Measurements from ENCODE around the gene SPOP.
"Not testable (repeated sequence)": the region's sequence is repeated elsewhere in the genome, so short reads cannot be mapped to it uniquely, and the experiment has no call there.

The SPOP gene

DNA sequence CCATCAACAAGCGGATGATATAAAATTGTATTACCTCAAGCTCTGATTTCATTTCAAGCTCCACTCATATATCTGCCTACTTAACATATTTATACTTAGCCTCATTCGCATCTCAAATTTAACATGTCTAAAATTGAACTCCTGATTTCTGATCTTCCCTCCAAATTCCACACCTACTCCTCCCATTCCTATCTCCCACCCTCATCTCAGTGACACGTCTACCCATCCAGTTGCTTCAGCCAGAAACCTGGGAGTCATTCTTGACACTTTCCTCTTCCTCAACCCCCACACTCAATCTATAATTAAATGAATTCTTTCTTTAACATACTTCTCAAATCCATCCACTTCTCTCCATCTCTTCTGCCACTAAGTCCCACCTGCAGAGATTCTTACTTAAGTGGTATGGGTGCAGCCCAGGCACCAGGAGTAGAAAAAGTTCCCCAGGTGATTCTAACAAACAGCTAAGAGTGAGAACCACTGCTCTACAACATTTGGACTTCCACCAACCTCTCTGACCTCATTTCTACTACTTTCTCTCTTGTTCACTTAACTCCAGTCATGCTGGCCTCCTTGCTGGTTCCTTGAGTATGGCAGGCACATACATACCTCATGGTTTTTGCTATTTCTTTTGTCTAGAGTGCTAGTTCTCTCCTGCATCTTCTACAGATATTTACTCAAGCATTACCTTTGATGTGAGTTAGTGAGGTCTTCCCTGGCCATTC, 18.1 kb downstream of the SPOP start:
- DNase-seq (ENCODE audit: low read depth in 3 of 3, low spot score in 1 of 3) = no peak

DNA sequence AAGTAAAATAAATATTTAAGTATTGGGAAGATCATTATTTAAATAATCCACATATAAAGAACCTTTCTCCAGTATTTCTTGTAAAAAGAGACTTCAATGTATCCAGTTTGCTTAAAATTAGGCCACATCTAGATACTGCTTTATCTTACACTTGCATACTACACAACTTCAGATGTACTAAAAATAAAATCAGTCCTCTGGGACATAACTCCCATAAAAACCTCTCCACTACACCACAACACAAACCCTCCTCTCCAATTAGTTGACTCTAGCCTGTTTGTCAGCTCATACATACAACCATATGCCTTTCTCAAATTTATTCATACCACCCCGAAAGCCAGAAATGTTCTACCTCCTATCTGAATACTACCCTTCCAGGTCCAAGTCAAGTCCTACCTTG, 21.6 kb downstream of the SPOP start:
- no peak for DNase-seq (ENCODE audit: low read depth in 3 of 3, low spot score in 1 of 3)

DNA sequence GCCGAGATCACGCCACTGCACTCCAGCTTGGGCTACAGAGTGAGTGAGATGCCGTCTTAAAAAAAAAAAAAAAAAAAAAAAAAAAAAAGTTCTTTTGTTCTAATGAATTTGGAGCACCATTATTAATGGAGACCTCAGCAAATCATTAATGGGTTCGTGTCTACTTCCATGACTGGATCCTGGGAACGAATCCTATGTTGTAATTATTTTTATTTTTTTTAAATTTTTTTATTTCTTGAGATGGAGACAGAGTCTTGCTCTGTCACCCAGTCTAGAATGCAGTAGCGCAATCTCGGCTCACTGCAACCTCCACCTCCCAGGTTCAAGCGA, 30.7 kb downstream of the SPOP start:
- no peak for DNase-seq (ENCODE audit: low read depth in 3 of 3, low spot score in 1 of 3)

DNA sequence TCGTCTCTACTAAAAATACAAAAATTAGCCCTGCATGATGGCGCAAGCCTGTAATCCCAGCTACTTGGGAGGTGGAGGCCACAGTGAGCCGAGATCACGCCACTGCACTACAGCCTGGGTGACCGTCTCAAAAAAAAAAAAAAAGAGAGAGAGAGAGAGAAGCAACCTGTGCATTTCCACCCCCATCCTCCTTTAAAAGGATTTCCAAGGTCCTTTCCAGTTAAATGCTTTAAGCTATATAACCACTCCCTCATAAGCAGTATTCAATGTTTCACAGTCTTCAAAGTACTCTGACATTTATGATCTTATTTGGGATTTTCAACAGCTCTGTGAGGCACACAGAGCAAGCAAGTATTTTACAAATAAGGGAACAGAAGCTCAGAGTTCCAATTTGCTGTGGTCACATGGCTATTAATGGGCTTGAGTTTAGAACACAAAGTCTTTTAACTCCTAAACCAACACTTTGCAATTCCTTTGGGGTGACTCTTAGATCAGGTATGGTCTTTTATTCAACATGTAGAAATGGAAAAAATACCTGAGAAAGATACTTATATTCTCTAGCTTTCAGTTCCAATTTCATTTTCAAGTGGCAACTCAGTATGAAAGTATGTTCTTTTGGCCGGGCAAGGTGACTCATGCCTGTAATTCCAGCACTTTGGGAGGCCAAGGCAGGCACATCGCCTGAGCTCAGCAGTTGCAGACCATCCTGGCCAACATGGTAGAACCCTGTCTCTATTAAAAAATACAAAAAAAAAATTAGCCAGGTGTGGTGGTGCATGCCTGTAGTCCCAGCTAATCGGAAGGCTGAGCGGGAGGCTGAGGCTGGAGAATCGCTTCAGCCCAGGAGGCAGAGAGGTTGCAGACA, 31.3 kb downstream of the SPOP start:
- DNase-seq (ENCODE audit: low read depth in 3 of 3, low spot score in 1 of 3) = peak in 1 of 3 donors; percentile 16

DNA sequence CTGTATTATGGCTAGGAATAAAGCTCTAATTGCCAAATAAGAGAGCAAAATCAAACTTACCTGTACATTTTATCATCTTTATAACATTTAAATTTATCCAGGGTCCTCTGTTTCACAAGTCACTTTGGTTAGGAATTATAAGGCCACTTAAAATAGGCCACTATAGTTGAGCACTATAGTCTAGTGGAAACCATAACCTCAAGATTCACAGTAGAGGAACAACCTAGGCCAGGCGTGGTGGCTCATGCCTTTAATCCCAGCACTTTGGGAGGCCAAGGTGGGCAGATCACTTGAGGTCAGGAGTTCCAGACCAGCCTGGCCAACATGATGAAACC, 31.9 kb downstream of the SPOP start:
- not testable (repeated sequence) for DNase-seq (ENCODE audit: low read depth in 3 of 3, low spot score in 1 of 3)

DNA sequence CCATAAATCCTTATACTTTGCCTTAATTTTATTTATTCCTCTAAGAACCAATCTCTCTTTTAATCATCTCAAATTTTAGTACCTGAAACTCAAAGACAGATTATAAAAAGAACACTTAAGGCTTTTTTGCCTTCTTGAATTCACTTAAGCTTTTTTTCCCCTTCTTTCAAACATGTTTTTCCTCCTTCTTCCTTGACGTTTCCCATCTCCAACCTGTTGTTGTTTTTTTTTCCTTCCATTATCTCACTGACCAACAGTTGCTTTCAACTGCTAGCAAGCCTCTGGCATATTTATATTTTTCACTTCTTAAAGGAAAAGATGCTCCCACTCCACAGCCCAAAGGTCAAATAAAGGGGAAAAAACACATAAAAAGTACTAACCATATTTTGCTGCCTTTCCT, 32.2 kb downstream of the SPOP start:
- DNase-seq (ENCODE audit: low read depth in 3 of 3, low spot score in 1 of 3) = no peak

DNA sequence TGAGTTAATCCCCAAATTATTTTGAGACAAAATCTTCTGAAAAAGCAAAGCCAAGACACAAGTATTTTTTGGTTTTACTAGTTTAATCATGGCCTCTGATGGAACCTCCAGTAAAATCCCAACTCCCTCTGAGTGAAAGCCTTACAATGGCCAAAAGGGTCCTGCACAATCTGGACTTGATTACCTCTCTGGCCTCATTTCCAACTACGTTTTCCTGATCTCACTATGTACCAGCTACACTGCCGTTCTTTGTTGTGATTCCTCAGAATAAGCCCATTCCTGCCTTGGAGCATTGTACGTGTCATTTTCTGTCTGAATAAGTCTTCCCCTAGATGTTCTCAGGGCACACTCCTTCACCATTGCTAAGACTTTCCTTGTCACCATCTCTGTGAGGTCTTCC, 37.3 kb downstream of the SPOP start:
- DNase-seq (ENCODE audit: low read depth in 3 of 3, low spot score in 1 of 3) = no peak

DNA sequence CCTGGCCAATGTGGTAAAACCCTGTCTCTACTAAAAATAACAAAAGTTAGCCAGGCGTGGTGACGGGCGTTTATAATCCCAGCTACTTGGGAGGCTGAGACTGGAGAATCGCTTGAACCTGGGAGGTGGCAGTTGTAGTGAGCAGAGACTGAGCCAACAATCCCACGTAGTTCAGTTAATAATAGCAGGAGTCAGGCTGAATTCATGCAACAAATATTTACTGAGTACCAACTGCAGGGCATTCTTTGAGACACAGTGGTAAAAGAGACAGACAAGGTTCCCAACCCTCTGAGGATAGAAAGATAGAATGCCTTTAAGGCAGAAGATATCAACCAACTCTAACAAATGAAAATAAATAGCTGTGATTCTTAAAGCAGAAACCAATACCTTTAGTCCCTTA, 39.1 kb downstream of the SPOP start:
- DNase-seq (ENCODE audit: low read depth in 3 of 3, low spot score in 1 of 3) = no peak

DNA sequence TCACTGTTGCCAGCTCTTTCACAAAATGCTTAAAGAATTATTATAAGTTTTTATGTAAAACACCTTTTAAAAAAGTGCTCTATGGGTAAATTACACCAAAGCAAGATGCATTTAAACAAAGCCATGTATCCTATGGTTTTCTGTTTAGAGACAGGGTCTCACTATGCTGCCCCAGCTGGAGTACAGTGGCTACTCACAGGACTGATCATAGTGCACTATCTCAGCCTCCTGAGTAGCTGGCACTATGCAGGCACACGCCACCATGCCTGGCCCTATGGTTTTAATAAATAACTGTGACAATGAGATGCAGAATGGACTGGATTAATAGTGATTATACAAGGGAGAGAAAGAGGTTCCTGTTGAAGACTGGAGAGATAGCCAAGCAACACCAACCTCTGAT, 40.2 kb downstream of the SPOP start:
- no peak for DNase-seq (ENCODE audit: low read depth in 3 of 3, low spot score in 1 of 3)

DNA sequence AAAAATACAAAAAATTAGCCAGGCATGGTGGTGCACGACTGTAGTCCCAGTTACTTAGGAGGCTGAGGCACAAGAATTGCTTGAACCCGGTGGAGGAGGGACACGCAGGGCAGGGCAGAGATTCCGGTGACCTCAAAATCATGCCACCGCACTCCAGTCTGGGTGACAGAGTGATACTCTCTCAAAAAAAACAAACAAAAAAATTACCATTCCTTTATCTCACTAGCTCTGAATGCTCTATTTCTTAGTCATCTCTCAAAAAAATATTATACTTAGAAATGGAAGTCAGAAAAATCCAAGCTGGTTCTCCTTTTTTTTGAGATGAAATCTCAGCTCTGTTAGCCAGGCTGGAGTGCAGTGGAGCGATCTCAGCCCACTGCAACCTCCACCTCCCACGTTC, 40.8 kb downstream of the SPOP start:
- DNase-seq (ENCODE audit: low read depth in 3 of 3, low spot score in 1 of 3) = no peak

DNA sequence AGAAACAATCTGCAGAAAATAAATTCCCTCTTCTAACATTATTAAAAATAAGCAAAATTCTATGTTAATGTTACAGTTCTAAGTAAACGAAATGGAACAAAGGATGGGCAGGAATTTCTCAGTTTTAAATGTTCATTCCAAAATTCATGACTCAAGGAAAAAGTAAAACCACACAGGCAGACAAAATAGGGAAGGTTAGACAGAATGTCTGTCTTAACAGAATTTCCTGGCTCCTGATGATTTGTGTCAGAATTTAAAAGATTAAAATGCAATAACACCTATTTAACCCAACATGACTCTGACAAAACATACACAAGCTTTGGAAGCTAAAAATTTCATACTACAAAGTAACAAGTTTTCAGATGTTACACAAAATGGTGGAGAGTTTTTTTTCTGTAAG, 42.8 kb downstream of the SPOP start:
- DNase-seq (ENCODE audit: low read depth in 3 of 3, low spot score in 1 of 3) = no peak

DNA sequence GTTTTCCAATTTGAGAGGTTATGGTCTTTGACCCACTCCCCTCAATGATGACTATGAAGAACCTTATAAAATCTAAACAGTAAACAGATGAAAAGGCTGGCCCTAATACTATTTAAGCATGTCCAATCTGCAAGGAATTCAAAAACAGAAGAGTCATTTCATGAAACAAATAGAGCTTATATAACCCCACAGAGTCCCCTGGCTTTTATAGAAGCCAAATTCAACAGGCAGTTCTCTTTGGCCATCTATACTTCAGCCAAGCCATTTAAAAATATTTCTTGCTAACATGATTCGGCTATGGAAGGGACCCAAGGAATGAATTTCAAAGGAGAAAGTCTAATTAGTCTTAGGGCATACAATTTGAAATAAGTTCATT, 43.4 kb downstream of the SPOP start:
- no peak for DNase-seq (ENCODE audit: low read depth in 3 of 3, low spot score in 1 of 3)

DNA sequence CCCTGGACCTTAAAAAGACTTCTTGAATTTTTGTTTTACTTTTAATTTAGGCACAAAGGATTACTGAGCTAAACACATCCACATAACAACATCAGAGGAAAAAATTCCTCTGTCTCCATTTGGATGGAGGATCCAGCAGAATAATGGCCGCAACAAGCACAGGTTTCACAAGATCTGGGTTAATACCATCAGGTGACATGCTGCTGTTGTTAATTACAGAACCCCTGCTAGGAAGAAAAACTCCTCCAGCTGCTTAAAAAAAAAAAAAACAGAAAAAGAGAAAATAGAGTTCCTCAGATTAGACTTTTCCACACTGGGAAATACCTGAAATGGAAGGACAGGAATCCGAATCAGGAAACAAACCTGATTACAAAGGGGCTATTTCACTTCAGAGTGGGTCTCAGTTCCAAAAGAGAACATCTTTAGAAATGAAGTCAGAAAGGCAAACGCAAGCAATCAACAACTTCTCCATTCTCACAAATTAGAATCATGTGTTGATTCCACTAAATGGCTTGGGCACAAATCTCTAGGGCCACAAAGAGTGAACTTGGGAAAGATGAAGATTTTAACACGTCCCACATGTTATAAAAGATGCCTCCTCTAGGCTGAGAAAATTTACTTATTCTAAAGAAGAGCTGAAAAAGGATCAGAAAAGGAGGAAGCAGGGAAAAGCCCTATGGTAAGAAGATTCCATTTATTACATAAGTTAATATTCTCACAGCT, 44.0 kb downstream of the SPOP start:
- no peak for DNase-seq (ENCODE audit: low read depth in 3 of 3, low spot score in 1 of 3)

DNA sequence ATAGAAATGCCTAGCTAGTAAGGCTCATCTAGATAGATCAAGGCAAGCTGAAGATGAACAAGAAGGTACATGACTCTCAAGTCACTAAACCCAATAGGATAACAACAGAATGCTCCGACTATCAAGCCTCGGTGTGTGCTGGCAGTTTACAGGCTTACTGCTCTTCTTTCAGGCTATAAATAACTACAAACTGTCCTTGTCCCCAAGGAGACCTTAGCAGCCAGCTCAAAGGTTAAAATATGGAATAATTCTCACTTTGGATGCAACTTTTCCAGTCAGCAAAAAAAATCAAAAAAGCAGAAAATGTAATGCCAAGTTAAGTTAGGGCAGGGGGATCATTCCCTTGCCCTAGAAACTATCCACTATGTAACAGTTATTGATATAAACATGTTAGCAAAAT, 44.6 kb downstream of the SPOP start:
- DNase-seq (ENCODE audit: low read depth in 3 of 3, low spot score in 1 of 3) = no peak

DNA sequence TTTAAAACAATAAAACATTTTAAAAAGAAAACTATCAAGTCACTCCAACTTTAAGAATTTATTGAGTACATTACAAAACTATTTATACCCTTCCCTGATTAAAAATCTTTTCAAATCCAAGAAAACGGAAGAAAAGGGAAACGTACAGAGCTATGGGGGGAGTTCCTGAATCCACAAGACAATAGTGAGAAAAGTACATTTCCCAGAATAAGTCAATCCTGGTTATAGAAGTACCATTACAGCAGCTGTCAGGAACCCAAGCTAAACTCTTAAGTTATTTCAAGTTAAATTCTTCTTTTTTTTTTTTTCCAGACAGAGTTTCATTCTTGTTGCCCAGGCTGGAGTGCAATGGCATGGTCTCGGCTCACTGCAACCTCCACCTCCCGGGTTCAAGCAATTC, 45.7 kb downstream of the SPOP start:
- no peak for DNase-seq (ENCODE audit: low read depth in 3 of 3, low spot score in 1 of 3)

DNA sequence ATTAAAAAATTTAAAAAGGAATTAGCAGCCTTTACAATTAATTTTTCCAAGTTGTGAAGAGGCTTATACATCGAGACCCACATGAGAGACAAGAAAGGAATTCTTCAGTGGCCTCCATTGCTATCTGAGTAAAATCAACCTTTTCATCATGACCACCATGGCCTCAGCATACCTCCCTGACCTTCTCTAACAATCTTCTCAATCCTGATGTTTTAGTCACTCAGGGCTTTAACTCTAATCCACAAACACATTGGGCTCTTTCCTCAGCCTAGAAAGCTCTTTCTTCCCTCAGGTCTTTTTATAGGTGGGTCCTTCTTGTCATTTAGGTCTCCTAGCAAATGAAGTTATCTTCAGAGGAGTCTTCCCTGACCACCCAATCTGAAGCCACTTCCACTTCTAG, 46.4 kb downstream of the SPOP start:
- DNase-seq (ENCODE audit: low read depth in 3 of 3, low spot score in 1 of 3) = no peak

DNA sequence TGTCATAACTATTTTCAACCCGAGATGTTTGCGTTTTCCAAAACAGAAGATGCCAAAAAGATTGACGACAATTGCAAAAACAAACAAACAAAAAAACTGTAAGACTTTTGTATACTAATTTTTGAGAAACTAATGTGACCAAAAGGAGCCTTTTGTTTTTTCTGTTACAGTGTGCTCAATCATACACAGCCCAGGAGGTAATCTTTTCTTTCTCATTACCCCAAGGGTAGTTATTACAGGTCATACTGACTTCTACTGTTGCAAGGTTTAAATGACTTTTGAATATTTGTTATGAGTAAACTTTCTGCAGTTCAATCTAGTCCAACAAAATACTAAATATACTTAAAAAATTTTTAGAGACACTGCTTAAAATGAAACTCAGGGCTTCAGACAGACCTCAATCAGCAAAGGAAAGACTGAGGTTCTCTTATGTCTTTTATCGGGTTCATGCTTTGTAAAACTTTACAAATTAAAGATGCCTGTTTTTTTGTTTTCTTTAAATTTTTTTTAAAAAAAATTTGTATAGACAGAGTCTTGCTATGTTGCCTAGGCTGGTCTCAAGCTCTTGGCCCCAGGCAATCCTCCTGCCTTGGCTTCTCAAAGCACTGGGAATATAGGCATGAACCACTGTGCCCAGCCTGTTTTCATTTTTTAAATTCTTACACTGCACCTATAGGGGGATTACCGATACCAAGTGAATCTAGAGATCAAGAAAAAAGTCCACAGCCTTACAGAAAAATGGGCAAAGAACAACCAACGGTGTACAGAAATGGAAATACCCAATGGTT, 47.6 kb downstream of the SPOP start:
- DNase-seq (ENCODE audit: low read depth in 3 of 3, low spot score in 1 of 3) = no peak

DNA sequence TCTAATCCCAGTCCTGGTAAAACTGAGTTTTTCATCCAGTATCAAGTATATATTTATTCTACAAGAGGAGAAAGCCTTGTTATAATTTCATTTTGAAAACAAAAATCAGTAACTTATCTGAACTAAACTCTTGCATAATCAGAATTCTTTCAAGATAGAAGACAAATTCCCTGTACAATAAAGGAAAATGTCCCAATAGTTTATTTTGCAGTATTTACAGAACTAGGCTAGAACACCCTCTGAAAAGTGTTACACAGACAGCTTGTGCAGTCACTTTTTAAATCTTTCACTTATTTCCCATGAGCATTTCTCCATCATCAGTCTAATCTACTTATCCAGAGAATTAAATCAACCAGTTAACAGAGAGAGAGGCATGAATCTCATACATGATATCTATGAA, 48.5 kb downstream of the SPOP start:
- no peak for DNase-seq (ENCODE audit: low read depth in 3 of 3, low spot score in 1 of 3)

DNA sequence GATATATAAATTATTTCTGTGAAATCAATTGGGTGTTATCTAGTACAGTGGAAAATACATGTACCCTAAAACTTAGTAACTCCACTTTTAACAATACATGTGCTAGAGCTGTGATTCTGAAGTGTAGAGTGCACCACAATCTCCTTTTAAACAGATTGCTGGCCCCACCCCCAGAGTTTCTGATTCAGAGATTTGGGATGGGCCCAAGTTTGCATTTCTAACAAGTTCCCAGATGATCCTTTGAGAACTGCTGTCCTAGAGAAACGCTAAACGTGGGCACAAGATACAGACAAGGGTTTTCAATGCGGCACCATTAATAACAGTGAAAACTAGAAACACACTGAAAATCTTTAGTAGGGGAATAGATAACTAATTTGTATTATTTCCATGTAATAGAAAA, 53.0 kb downstream of the SPOP start:
- DNase-seq (ENCODE audit: low read depth in 3 of 3, low spot score in 1 of 3) = no peak

DNA sequence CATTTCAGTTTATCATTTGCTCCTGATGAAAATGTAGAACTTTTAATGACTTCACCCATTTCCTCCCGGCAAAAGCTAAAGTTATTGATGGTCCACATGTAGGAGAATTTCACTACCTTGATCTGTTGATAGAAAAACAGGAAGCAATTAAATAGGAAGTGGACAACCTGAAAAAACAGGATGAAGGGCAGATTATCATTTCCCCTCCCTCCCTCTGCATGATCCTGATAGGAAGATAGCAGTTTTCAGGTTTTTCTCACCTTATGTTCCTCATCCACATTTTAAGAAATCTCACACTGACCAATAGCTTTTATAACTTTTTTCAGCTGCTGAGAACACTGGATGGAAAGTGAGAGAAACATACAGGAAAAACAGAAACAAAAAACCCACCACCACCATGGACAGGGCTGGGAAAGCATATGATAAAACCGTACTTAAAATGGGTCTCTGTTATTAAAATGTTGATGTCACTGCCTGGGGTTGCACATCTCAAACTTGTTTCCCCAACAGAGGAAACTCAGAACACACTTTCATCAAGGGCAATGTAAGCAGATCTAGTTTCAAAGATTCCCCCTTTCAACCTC, 55.9 kb downstream of the SPOP start:
- DNase-seq (ENCODE audit: low read depth in 3 of 3, low spot score in 1 of 3) = no peak

DNA sequence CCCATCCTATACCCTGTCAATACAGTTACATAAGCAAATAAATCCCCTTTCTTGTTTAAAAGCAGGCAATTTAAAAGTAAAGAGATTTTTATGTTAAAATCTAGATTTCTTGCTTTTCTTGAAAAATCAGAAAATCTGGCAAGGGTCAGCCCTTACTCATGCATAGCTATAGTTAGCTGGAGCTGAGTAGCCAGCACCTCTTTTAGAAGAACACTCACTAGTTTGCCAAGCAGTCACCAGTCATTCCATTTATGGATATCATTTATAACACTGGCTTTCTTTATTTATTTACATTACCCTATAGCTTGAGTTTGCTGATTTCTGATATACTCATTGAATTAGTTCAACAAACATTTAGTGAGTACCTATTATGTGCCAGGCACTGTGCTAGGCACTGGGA, 56.5 kb downstream of the SPOP start:
- no peak for DNase-seq (ENCODE audit: low read depth in 3 of 3, low spot score in 1 of 3)

Data from stimulated activated CD4-positive, alpha-beta T cell treated with anti-CD3 and anti-CD28 coated beads, TNF-alpha, amount 100 ng/mL, for 1 hour (primary cell).